HEK293 (cell line): Measurements from ENCODE around the gene DIPK1C.

Experiments used
- GLIS2 ChIP-seq: fragments of 450-650 bp; formaldehyde crosslinking; IDR thresholded peaks from 2 replicates; pipeline ENCODE4 v1.5.1; 2016; ENCODE audit warnings: missing biosample characterization, missing genetic modification characterization
- HOXC10 ChIP-seq: sonication (generic); formaldehyde crosslinking; IDR thresholded peaks from 2 replicates; pipeline ENCODE4 v1.8.1; 2023; ENCODE audit warnings: mild to moderate bottlenecking, missing genetic modification reagents
- KLF16 ChIP-seq: fragments of 450-650 bp; formaldehyde crosslinking; IDR thresholded peaks from 2 replicates; pipeline ENCODE4 v1.5.1; 2017; ENCODE audit warnings: missing biosample characterization, missing genetic modification characterization
- MZF1 ChIP-seq: fragments of 450-650 bp; formaldehyde crosslinking; IDR thresholded peaks from 2 replicates; pipeline ENCODE4 v1.5.1; 2017; ENCODE audit warnings: missing biosample characterization, missing genetic modification characterization, borderline replicate concordance
- PRDM1 ChIP-seq: fragments of 450-650 bp; formaldehyde crosslinking; IDR thresholded peaks from 2 replicates; pipeline ENCODE4; 2016; ENCODE audit warnings: missing biosample characterization, missing genetic modification characterization
- SCRT2 ChIP-seq: fragments of 450-650 bp; formaldehyde crosslinking; IDR thresholded peaks from 2 replicates; pipeline ENCODE4 v1.5.1; 2016; ENCODE audit warnings: missing biosample characterization, missing genetic modification characterization
- SP3 ChIP-seq: fragments of 450-650 bp; formaldehyde crosslinking; IDR thresholded peaks from 2 replicates; pipeline ENCODE4 v1.5.1; 2016; ENCODE audit warnings: missing biosample characterization, missing genetic modification characterization
- WT1 ChIP-seq: fragments of 450-650 bp; formaldehyde crosslinking; IDR thresholded peaks from 2 replicates; pipeline ENCODE4 v1.5.1; 2016; ENCODE audit warnings: missing biosample characterization, missing genetic modification characterization
- ZBTB7A ChIP-seq: fragments of 450-650 bp; formaldehyde crosslinking; IDR thresholded peaks from 2 replicates; pipeline ENCODE4 v1.5.1; 2016; ENCODE audit warnings: low read depth, missing biosample characterization, missing genetic modification characterization
- ZNF112 ChIP-seq: fragments of 450-650 bp; formaldehyde crosslinking; IDR thresholded peaks from 2 replicates; pipeline ENCODE4 v1.5.0; 2017; ENCODE audit warnings: missing biosample characterization, missing genetic modification characterization
- ZNF157 ChIP-seq: fragments of 450-650 bp; formaldehyde crosslinking; IDR thresholded peaks from 2 replicates; pipeline ENCODE4 v1.5.1; 2016; ENCODE audit warnings: missing biosample characterization, missing genetic modification characterization
- ZNF174 ChIP-seq: fragments of 450-650 bp; formaldehyde crosslinking; IDR thresholded peaks from 2 replicates; pipeline ENCODE4 v1.5.0; 2017; ENCODE audit warnings: missing biosample characterization, mild to moderate bottlenecking, missing genetic modification characterization
- ZNF2 ChIP-seq: fragments of 450-650 bp; formaldehyde crosslinking; IDR thresholded peaks from 2 replicates; pipeline ENCODE4 v1.5.1; 2016; ENCODE audit warnings: missing biosample characterization, missing genetic modification characterization
- ZNF211 ChIP-seq: fragments of 450-650 bp; formaldehyde crosslinking; IDR thresholded peaks from 2 replicates; pipeline ENCODE4 v1.5.1; 2016; ENCODE audit warnings: low read depth, missing biosample characterization, missing genetic modification characterization
- ZNF24 ChIP-seq: fragments of 450-650 bp; formaldehyde crosslinking; IDR thresholded peaks from 2 replicates; pipeline ENCODE4 v1.5.1; 2016; ENCODE audit warnings: missing biosample characterization, missing genetic modification characterization
- ZNF350 ChIP-seq: fragments of 450-650 bp; formaldehyde crosslinking; IDR thresholded peaks from 2 replicates; pipeline ENCODE4 v1.5.0; 2017; ENCODE audit warnings: missing biosample characterization, mild to moderate bottlenecking, missing genetic modification characterization
- ZNF391 ChIP-seq: fragments of 450-650 bp; formaldehyde crosslinking; IDR thresholded peaks from 2 replicates; pipeline ENCODE4 v1.5.1; 2016; ENCODE audit warnings: low read depth, missing biosample characterization, missing genetic modification characterization, borderline replicate concordance
- ZNF488 ChIP-seq: fragments of 450-650 bp; formaldehyde crosslinking; IDR thresholded peaks from 2 replicates; pipeline ENCODE4 v1.5.1; 2016; ENCODE audit warnings: missing biosample characterization, missing genetic modification characterization
- ZNF514 ChIP-seq: fragments of 450-650 bp; formaldehyde crosslinking; IDR thresholded peaks from 2 replicates; pipeline ENCODE4 v1.5.1; 2016; ENCODE audit warnings: missing biosample characterization, missing genetic modification characterization
- ZNF558 ChIP-seq: fragments of 450-650 bp; formaldehyde crosslinking; IDR thresholded peaks from 2 replicates; pipeline ENCODE4 v1.5.1; 2016; ENCODE audit warnings: missing biosample characterization, missing genetic modification characterization
- ZNF76 ChIP-seq: fragments of 450-650 bp; formaldehyde crosslinking; IDR thresholded peaks from 2 replicates; pipeline ENCODE4; 2016; ENCODE audit warnings: low read depth, missing biosample characterization, missing genetic modification characterization, borderline replicate concordance
- ZNF768 ChIP-seq: fragments of 450-650 bp; formaldehyde crosslinking; IDR thresholded peaks from 2 replicates; pipeline ENCODE4 v1.5.1; 2018; ENCODE audit warnings: missing biosample characterization, mild to moderate bottlenecking, missing genetic modification characterization
- ZSCAN30 ChIP-seq: fragments of 450-650 bp; IDR thresholded peaks from 2 replicates; pipeline ENCODE4 v1.5.1; 2018; ENCODE audit warnings: missing biosample characterization, mild to moderate bottlenecking, missing genetic modification characterization, moderate library complexity
- ZSCAN5A ChIP-seq: fragments of 450-650 bp; formaldehyde crosslinking; IDR thresholded peaks from 2 replicates; pipeline ENCODE4 v1.5.1; 2016; ENCODE audit warnings: missing biosample characterization, missing genetic modification characterization
- TF ChIP-seq, protein P1 (sequence below): fragments of 450-650 bp; formaldehyde crosslinking; IDR thresholded peaks from 2 replicates; pipeline ENCODE4 v1.5.1; 2016; ENCODE audit warnings: missing biosample characterization, missing genetic modification characterization
- TF ChIP-seq, protein P2 (sequence below): fragments of 450-650 bp; formaldehyde crosslinking; IDR thresholded peaks from 2 replicates; pipeline ENCODE4 v1.5.1; 2016; ENCODE audit warnings: missing biosample characterization, missing genetic modification characterization
- TF ChIP-seq, protein P3 (sequence below): fragments of 450-650 bp; formaldehyde crosslinking; IDR thresholded peaks from 2 replicates; pipeline ENCODE4 v1.5.1; 2016; ENCODE audit warnings: missing biosample characterization, missing genetic modification characterization
- TF ChIP-seq, protein P4 (sequence below): fragments of 450-650 bp; formaldehyde crosslinking; IDR thresholded peaks from 2 replicates; pipeline ENCODE4 v1.5.1; 2017; ENCODE audit warnings: missing biosample characterization, missing genetic modification characterization
- TF ChIP-seq, protein P5 (sequence below): fragments of 450-650 bp; formaldehyde crosslinking; IDR thresholded peaks from 2 replicates; pipeline ENCODE4 v1.5.1; 2016; ENCODE audit warnings: missing biosample characterization, missing genetic modification characterization

Gene DIPK1C

DNA sequence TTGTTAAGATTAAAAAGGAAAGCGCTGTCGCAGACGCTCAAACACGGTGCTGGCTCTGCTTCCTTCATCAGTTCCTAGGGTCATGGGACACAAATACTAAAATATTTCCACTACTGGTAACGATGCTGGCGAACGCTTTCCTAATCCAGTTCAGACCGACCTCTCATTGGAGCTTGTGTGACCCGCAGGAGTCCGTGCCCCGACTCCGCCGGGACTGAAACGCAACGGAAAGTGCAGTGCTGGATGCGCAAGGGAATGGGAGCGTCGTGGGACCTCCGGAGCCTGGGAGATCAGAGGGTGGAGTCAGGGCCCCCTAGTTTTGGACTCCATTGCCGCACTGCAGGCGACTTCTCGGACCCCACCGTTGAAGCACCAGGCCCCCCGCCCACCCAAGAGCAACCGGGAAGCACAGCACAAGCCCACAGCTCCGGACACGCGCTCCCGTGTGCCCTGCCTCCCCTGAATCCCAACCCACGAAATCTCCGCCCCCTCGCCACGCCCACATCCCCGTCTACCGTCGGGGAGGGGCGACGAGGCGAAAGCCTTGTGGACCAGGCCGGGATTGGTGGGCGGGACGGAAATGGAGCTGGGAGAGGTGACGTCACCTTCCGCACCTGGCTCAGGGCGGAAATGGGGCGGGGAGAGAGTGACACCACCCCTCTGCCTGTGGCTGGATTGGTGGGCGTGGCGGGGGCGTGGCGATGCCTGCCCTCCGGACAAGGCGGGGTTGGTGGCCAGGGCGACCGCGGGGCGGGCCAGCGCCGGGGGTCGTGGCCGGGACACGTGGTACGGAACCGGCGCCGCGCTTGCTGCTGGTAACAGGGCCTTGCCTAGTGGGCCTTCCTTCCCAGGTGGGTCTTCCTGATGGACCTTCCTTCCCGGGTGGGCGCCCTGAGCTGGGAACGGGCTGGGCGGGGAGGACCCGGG lies 38.7 kb upstream of the DIPK1C start, which contains the start of gene CNDP2 (continued):
- TF ChIP-seq ZNF488 (tag by site-specific recombination) (no peak), ZSCAN5A (tag by site-specific recombination) (no peak), ZSCAN30 (no peak), ZNF2 (tag by site-specific recombination) (0 out of 2 replicates have a peak, but pooled peaks have one; percentile 17), HOXC10 (CRISPR knock-in tag) (no peak), ZNF350 (tag by site-specific recombination) (no peak), ZNF768 (tag by site-specific recombination) (no peak), ZNF174 (tag by site-specific recombination) (no peak), ZNF24 (tag by site-specific recombination) (no peak), GLIS2 (tag by site-specific recombination) (peak; percentile 92), KLF16 (tag by site-specific recombination) (peak; percentile 97), ZNF112 (tag by site-specific recombination) (no peak), ZNF211 (tag by site-specific recombination) (no peak), ZNF76 (tag by site-specific recombination) (peak; percentile 23; the same call in 1 of the 2 replicates), SP3 (tag by site-specific recombination) (peak; percentile 100), ZNF558 (no peak), SCRT2 (tag by site-specific recombination) (peak; percentile 26; the same call in 1 of the 2 replicates), ZBTB7A (peak; percentile 41; the same call in 1 of the 2 replicates), ZNF157 (no peak), PRDM1 (no peak; the same call in none of the 2 replicates), ZNF514 (tag by site-specific recombination) (no peak), ZNF391 (no peak), WT1 (tag by site-specific recombination) (no peak), MZF1 (tag by site-specific recombination) (no peak)
- TF ChIP-seq, protein P1, sequence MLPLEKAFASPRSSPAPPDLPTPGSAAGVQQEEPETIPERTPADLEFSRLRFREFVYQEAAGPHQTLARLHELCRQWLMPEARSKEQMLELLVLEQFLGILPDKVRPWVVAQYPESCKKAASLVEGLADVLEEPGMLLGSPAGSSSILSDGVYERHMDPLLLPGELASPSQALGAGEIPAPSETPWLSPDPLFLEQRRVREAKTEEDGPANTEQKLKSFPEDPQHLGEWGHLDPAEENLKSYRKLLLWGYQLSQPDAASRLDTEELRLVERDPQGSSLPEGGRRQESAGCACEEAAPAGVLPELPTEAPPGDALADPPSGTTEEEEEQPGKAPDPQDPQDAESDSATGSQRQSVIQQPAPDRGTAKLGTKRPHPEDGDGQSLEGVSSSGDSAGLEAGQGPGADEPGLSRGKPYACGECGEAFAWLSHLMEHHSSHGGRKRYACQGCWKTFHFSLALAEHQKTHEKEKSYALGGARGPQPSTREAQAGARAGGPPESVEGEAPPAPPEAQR (tag by site-specific recombination) = no peak
- TF ChIP-seq, protein P2, sequence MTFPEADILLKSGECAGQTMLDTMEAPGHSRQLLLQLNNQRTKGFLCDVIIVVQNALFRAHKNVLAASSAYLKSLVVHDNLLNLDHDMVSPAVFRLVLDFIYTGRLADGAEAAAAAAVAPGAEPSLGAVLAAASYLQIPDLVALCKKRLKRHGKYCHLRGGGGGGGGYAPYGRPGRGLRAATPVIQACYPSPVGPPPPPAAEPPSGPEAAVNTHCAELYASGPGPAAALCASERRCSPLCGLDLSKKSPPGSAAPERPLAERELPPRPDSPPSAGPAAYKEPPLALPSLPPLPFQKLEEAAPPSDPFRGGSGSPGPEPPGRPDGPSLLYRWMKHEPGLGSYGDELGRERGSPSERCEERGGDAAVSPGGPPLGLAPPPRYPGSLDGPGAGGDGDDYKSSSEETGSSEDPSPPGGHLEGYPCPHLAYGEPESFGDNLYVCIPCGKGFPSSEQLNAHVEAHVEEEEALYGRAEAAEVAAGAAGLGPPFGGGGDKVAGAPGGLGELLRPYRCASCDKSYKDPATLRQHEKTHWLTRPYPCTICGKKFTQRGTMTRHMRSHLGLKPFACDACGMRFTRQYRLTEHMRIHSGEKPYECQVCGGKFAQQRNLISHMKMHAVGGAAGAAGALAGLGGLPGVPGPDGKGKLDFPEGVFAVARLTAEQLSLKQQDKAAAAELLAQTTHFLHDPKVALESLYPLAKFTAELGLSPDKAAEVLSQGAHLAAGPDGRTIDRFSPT (tag by site-specific recombination) = 0 out of 2 replicates have a peak, but pooled peaks have one; percentile 35
- TF ChIP-seq, protein P3, sequence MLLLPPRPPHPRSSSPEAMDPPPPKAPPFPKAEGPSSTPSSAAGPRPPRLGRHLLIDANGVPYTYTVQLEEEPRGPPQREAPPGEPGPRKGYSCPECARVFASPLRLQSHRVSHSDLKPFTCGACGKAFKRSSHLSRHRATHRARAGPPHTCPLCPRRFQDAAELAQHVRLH (tag by site-specific recombination) = no peak; the same call in 1 of the 2 replicates
- TF ChIP-seq, protein P4, sequence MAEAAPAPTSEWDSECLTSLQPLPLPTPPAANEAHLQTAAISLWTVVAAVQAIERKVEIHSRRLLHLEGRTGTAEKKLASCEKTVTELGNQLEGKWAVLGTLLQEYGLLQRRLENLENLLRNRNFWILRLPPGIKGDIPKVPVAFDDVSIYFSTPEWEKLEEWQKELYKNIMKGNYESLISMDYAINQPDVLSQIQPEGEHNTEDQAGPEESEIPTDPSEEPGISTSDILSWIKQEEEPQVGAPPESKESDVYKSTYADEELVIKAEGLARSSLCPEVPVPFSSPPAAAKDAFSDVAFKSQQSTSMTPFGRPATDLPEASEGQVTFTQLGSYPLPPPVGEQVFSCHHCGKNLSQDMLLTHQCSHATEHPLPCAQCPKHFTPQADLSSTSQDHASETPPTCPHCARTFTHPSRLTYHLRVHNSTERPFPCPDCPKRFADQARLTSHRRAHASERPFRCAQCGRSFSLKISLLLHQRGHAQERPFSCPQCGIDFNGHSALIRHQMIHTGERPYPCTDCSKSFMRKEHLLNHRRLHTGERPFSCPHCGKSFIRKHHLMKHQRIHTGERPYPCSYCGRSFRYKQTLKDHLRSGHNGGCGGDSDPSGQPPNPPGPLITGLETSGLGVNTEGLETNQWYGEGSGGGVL = no peak
- TF ChIP-seq, protein P5, sequence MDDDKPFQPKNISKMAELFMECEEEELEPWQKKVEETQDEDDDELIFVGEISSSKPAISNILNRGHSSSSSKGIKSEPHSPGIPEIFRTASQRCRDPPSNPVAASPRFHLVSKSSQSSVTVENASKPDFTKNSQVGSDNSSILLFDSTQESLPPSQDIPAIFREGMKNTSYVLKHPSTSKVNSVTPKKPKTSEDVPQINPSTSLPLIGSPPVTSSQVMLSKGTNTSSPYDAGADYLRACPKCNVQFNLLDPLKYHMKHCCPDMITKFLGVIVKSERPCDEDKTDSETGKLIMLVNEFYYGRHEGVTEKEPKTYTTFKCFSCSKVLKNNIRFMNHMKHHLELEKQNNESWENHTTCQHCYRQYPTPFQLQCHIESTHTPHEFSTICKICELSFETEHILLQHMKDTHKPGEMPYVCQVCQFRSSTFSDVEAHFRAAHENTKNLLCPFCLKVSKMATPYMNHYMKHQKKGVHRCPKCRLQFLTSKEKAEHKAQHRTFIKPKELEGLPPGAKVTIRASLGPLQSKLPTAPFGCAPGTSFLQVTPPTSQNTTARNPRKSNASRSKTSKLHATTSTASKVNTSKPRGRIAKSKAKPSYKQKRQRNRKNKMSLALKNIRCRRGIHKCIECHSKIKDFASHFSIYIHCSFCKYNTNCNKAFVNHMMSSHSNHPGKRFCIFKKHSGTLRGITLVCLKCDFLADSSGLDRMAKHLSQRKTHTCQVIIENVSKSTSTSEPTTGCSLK (tag by site-specific recombination) = no peak
